NT2/D1 (cell line): ENCODE measurements around the gene PLEKHA5.

Experiments
- DNase-seq: peaks from one replicate; pipeline ENCODE4 v3.0.0-alpha.2; 2011; ENCODE audit warnings: low read depth, low spot score
- H3K27me3 ChIP-seq: 2 replicates; pipeline ENCODE4 v1.6.0; 2011; ENCODE audit warnings: mild to moderate bottlenecking; ENCODE audit not compliant: insufficient read length, insufficient read depth
- H3K36me3 ChIP-seq: 2 replicates; pipeline ENCODE4 v1.6.1; 2011; ENCODE audit warnings: mild to moderate bottlenecking, low read length, mixed read lengths; ENCODE audit not compliant: insufficient read depth, insufficient read length
- H3K4me1 ChIP-seq: 2 replicates; pipeline ENCODE4 v1.5.1; 2011; ENCODE audit not compliant: insufficient read depth, insufficient read length
- H3K4me3 ChIP-seq: 2 replicates; pipeline ENCODE4 v1.5.1; 2011; ENCODE audit warnings: low read depth; ENCODE audit not compliant: insufficient read length
- H3K9ac ChIP-seq: 2 replicates; pipeline ENCODE4 v1.6.0; 2011; ENCODE audit warnings: low read depth; ENCODE audit not compliant: insufficient read length
- H3K9me3 ChIP-seq: 2 replicates; pipeline ENCODE4 v1.5.1; 2011; ENCODE audit warnings: mild to moderate bottlenecking, low read length; ENCODE audit not compliant: insufficient read depth
- SUZ12 ChIP-seq: IDR thresholded peaks from 2 replicates; pipeline ENCODE4 v1.6.1; 2011; ENCODE audit not compliant: insufficient read length, insufficient read depth; ENCODE audit errors: extremely low read depth
- YY1 ChIP-seq: IDR thresholded peaks from 2 replicates; pipeline ENCODE4 v1.6.1; 2011; ENCODE audit not compliant: insufficient read length, insufficient read depth
- ZNF274 ChIP-seq: IDR thresholded peaks from 2 replicates; pipeline ENCODE4 v1.6.1; 2011; ENCODE audit warnings: mild to moderate bottlenecking, low read depth, low read length

PLEKHA5 gene

GRCh38 chr12:19115285-19115684 is 14.2 kb upstream of the PLEKHA5 start:
- Histone ChIP-seq H3K4me1 (no peaks in the 10 kb centered on the region), H3K4me3 (no peak overlapping the region), H3K27me3 (no peaks in the 10 kb centered on the region), H3K36me3 (no peaks in the 10 kb centered on the region), H3K9me3 (0 out of 2 replicates have a peak, but pooled peaks cover 4% of the 10 kb centered on the region), H3K9ac (no peak overlapping the region)
- DNase-seq: no peak
- TF ChIP-seq SUZ12: no peak
- no peak for TF ChIP-seq YY1
- no peak for TF ChIP-seq ZNF274

GRCh38 chr12:19119440-19119839 is 10.1 kb upstream of the PLEKHA5 start:
- no peak overlapping the region for H3K4me3 ChIP-seq
- no peaks in the 10 kb centered on the region for H3K4me1 ChIP-seq
- H3K36me3 ChIP-seq: no peaks in the 10 kb centered on the region
- H3K27me3 ChIP-seq: no peaks in the 10 kb centered on the region
- TF ChIP-seq SUZ12 (no peak), YY1 (no peak), ZNF274 (no peak)
- no peaks in the 10 kb centered on the region for H3K9me3 ChIP-seq
- H3K9ac ChIP-seq: no peak overlapping the region
- no peak for DNase-seq

GRCh38 chr12:19120795-19121194 is 8.7 kb upstream of the PLEKHA5 start:
- TF ChIP-seq YY1 (no peak), SUZ12 (no peak), ZNF274 (no peak)
- Histone ChIP-seq H3K9ac (no peak overlapping the region), H3K9me3 (no peaks in the 10 kb centered on the region), H3K27me3 (no peaks in the 10 kb centered on the region), H3K36me3 (no peaks in the 10 kb centered on the region), H3K4me1 (no peaks in the 10 kb centered on the region), H3K4me3 (no peak overlapping the region)
- DNase-seq: no peak

- TF ChIP-seq SUZ12 (no peak), ZNF274 (no peak), YY1 (no peak)
- Histone ChIP-seq H3K36me3 (no peaks in the 10 kb centered on the region), H3K27me3 (no peaks in the 10 kb centered on the region), H3K9me3 (peaks cover 4% of the 10 kb centered on the region), H3K4me3 (no peak overlapping the region), H3K4me1 (no peaks in the 10 kb centered on the region), H3K9ac (no peak overlapping the region)
- DNase-seq: no peak
These were observed 8.0 kb upstream of the PLEKHA5 start for GRCh38 chr12:19121449-19122018.

- Histone ChIP-seq H3K9ac (no peak overlapping the region), H3K4me3 (no peak overlapping the region), H3K9me3 (peaks cover 27% of the 10 kb centered on the region), H3K4me1 (no peaks in the 10 kb centered on the region), H3K36me3 (no peaks in the 10 kb centered on the region), H3K27me3 (no peaks in the 10 kb centered on the region)
- DNase-seq: no peak
- TF ChIP-seq YY1 (no peak), SUZ12 (no peak), ZNF274 (no peak)
These were observed 4.2 kb upstream of the PLEKHA5 start for GRCh38 chr12:19125325-19125724.

GRCh38 chr12:19127270-19127669 is 2.3 kb upstream of the PLEKHA5 start:
- Histone ChIP-seq H3K4me3 (no peak overlapping the region), H3K9ac (no peak overlapping the region), H3K27me3 (no peaks in the 10 kb centered on the region), H3K36me3 (no peaks in the 10 kb centered on the region), H3K4me1 (no peaks in the 10 kb centered on the region), H3K9me3 (peaks cover 27% of the 10 kb centered on the region)
- DNase-seq: no peak
- TF ChIP-seq SUZ12 (no peak), YY1 (no peak), ZNF274 (no peak)

- no peak overlapping the region for H3K4me3 ChIP-seq
- H3K27me3 ChIP-seq: no peaks in the 10 kb centered on the region
- TF ChIP-seq YY1 (no peak), ZNF274 (no peak), SUZ12 (no peak)
- H3K9me3 ChIP-seq: peaks cover 27% of the 10 kb centered on the region
- H3K9ac ChIP-seq: no peak overlapping the region
- H3K4me1 ChIP-seq: no peaks in the 10 kb centered on the region
- no peak for DNase-seq
- H3K36me3 ChIP-seq: peaks cover 7% of the 10 kb centered on the region
These were observed 1.0 kb upstream of the PLEKHA5 start for GRCh38 chr12:19128485-19128884.

GRCh38 chr12:19129122-19129485 is 429 bp upstream of the PLEKHA5 start:
- no peaks in the 10 kb centered on the region for H3K4me1 ChIP-seq
- DNase-seq: no peak
- peaks cover 13% of the 10 kb centered on the region for H3K36me3 ChIP-seq
- H3K4me3 ChIP-seq: no peak overlapping the region
- no peak for TF ChIP-seq ZNF274
- no peak for TF ChIP-seq SUZ12
- TF ChIP-seq YY1: no peak
- H3K9me3 ChIP-seq: peaks cover 27% of the 10 kb centered on the region
- H3K27me3 ChIP-seq: no peaks in the 10 kb centered on the region
- no peak overlapping the region for H3K9ac ChIP-seq
